ENCODE data around the gene OR8S1. TPM values are rescaled to one million over a fixed set of nuclear protein-coding genes. Genes with fewer than 3 reads are reported as not detected.

Gene OR8S1
- total and polyA plus RNA-seq, 4 donors, result not detected

- H3K27me3 ChIP-seq (ENCODE audit: control insufficient read depth in 4 of 4, insufficient read depth in 4 of 4, low read length in 3 of 4), result no peaks in the 10 kb centered on the region
- no peak overlapping the region for H3K4me3 ChIP-seq (ENCODE audit: low read depth in 1 of 3, low read length in 3 of 3)
- DNase-seq (ENCODE audit: low spot score), result no peak
- H3K9ac ChIP-seq (ENCODE audit: low read depth in 1 of 2, low read length in 2 of 2), result no peak overlapping the region
- TF ChIP-seq RXRA (IDR thresholded peaks at IDR 0.05) (no peak), FOXA1 (IDR thresholded peaks at IDR 0.05) (no peak), EGR1 (IDR thresholded peaks at IDR 0.05; ENCODE audit: low read depth in 2 of 2) (no peak), ZBTB33 (IDR thresholded peaks at IDR 0.05) (no peak), NR2F2 (IDR thresholded peaks at IDR 0.05) (no peak), JUND (IDR thresholded peaks at IDR 0.05) (no peak), SP1 (IDR thresholded peaks at IDR 0.05) (no peak), HNF4A (conservative IDR thresholded peaks at IDR 0.05) (no peak), HNF4G (IDR thresholded peaks at IDR 0.05) (no peak), GABPA (IDR thresholded peaks at IDR 0.05 in 1 of 2, conservative IDR thresholded peaks at IDR 0.05 in 1 of 2) (no peak), TAF1 (conservative IDR thresholded peaks at IDR 0.05) (no peak), FOXA2 (IDR thresholded peaks at IDR 0.05) (no peak)
- TF ChIP-seq, protein P1, sequence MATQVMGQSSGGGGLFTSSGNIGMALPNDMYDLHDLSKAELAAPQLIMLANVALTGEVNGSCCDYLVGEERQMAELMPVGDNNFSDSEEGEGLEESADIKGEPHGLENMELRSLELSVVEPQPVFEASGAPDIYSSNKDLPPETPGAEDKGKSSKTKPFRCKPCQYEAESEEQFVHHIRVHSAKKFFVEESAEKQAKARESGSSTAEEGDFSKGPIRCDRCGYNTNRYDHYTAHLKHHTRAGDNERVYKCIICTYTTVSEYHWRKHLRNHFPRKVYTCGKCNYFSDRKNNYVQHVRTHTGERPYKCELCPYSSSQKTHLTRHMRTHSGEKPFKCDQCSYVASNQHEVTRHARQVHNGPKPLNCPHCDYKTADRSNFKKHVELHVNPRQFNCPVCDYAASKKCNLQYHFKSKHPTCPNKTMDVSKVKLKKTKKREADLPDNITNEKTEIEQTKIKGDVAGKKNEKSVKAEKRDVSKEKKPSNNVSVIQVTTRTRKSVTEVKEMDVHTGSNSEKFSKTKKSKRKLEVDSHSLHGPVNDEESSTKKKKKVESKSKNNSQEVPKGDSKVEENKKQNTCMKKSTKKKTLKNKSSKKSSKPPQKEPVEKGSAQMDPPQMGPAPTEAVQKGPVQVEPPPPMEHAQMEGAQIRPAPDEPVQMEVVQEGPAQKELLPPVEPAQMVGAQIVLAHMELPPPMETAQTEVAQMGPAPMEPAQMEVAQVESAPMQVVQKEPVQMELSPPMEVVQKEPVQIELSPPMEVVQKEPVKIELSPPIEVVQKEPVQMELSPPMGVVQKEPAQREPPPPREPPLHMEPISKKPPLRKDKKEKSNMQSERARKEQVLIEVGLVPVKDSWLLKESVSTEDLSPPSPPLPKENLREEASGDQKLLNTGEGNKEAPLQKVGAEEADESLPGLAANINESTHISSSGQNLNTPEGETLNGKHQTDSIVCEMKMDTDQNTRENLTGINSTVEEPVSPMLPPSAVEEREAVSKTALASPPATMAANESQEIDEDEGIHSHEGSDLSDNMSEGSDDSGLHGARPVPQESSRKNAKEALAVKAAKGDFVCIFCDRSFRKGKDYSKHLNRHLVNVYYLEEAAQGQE (IDR thresholded peaks at IDR 0.05), result no peak
- TF ChIP-seq, protein P2, sequence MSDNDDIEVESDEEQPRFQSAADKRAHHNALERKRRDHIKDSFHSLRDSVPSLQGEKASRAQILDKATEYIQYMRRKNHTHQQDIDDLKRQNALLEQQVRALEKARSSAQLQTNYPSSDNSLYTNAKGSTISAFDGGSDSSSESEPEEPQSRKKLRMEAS (IDR thresholded peaks at IDR 0.05), result no peak
- TF ChIP-seq, protein P3, sequence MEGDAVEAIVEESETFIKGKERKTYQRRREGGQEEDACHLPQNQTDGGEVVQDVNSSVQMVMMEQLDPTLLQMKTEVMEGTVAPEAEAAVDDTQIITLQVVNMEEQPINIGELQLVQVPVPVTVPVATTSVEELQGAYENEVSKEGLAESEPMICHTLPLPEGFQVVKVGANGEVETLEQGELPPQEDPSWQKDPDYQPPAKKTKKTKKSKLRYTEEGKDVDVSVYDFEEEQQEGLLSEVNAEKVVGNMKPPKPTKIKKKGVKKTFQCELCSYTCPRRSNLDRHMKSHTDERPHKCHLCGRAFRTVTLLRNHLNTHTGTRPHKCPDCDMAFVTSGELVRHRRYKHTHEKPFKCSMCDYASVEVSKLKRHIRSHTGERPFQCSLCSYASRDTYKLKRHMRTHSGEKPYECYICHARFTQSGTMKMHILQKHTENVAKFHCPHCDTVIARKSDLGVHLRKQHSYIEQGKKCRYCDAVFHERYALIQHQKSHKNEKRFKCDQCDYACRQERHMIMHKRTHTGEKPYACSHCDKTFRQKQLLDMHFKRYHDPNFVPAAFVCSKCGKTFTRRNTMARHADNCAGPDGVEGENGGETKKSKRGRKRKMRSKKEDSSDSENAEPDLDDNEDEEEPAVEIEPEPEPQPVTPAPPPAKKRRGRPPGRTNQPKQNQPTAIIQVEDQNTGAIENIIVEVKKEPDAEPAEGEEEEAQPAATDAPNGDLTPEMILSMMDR (IDR thresholded peaks at IDR 0.05; ENCODE audit: low read depth, low read length, missing input control), result no peak
- no peak overlapping the region for H3K27ac ChIP-seq (ENCODE audit: low read depth in 1 of 2, low read length in 2 of 2)
- H3K4me1 ChIP-seq (ENCODE audit: control insufficient read depth in 4 of 4, insufficient read depth in 4 of 4, low read length in 3 of 4), result no peaks in the 10 kb centered on the region
- no peaks in the 10 kb centered on the region for H3K36me3 ChIP-seq (ENCODE audit: control insufficient read depth in 4 of 4, insufficient read depth in 3 of 4, low read depth in 1 of 4, low read length in 3 of 4)
- WGBS, result 83% methylated on average over 1 of the region's 1 CpG
- no peaks in the 10 kb centered on the region for H3K9me3 ChIP-seq (ENCODE audit: control insufficient read depth in 4 of 4, low read length in 3 of 4)
Measured at GRCh38 chr12:48536602-48537001, 11.2 kb downstream of the OR8S1 start.

- Histone ChIP-seq H3K27ac (ENCODE audit: low read depth in 1 of 2, low read length in 2 of 2) (no peak overlapping the region), H3K4me1 (ENCODE audit: control insufficient read depth in 4 of 4, insufficient read depth in 4 of 4, low read length in 3 of 4) (no peaks in the 10 kb centered on the region), H3K9me3 (ENCODE audit: control insufficient read depth in 4 of 4, low read length in 3 of 4) (no peaks in the 10 kb centered on the region), H3K27me3 (ENCODE audit: control insufficient read depth in 4 of 4, insufficient read depth in 4 of 4, low read length in 3 of 4) (peaks cover 0 to 4% (median 0%) of the 10 kb centered on the region in 4 donors), H3K4me3 (ENCODE audit: low read depth in 1 of 3, low read length in 3 of 3) (no peak overlapping the region), H3K9ac (ENCODE audit: low read depth in 1 of 2, low read length in 2 of 2) (no peak overlapping the region), H3K36me3 (ENCODE audit: control insufficient read depth in 4 of 4, insufficient read depth in 3 of 4, low read depth in 1 of 4, low read length in 3 of 4) (no peaks in the 10 kb centered on the region)
- 49% methylated on average over 8 of the region's 8 CpGs for WGBS
- DNase-seq (ENCODE audit: low spot score), result peak; percentile 44
- no peak for TF ChIP-seq EGR1 (IDR thresholded peaks at IDR 0.05; ENCODE audit: low read depth in 2 of 2)
- no peak for TF ChIP-seq FOXA1 (IDR thresholded peaks at IDR 0.05)
- TF ChIP-seq GABPA (IDR thresholded peaks at IDR 0.05 in 1 of 2, conservative IDR thresholded peaks at IDR 0.05 in 1 of 2), result no peak
- no peak for TF ChIP-seq RXRA (IDR thresholded peaks at IDR 0.05)
- peak; percentile 73 to 80 for TF ChIP-seq RAD21 (IDR thresholded peaks at IDR 0.05)
- TF ChIP-seq, protein P1 (IDR thresholded peaks at IDR 0.05), result no peak
- no peak for TF ChIP-seq HNF4G (IDR thresholded peaks at IDR 0.05)
- TF ChIP-seq, protein P3 (IDR thresholded peaks at IDR 0.05; ENCODE audit: low read depth, low read length, missing input control), result peak; percentile 45
Measured at GRCh38 chr12:48542300-48542928, 17.0 kb downstream of the OR8S1 start.
